ENCODE measurements around the gene RFX8.
"Not testable (repeated sequence)": the region's sequence is repeated elsewhere in the genome, so short reads cannot be mapped to it uniquely, and the experiment has no call there.

The RFX8 gene

GRCh38 chr2:101438555-101438954 is 36.4 kb downstream of the RFX8 start:
- DNase-seq = not testable (repeated sequence)

GRCh38 chr2:101435001-101435862 is 39.7 kb downstream of the RFX8 start:
- no peak for DNase-seq

GRCh38 chr2:101433465-101433864 is 41.4 kb downstream of the RFX8 start:
- no peak for DNase-seq

GRCh38 chr2:101432411-101433181 is 42.3 kb downstream of the RFX8 start:
- no peak for DNase-seq

- DNase-seq = no peak
These were observed 43.4 kb downstream of the RFX8 start for GRCh38 chr2:101431486-101431885.

- DNase-seq = no peak
These were observed 44.8 kb downstream of the RFX8 start for GRCh38 chr2:101430156-101430555.

GRCh38 chr2:101429453-101429852 is 45.5 kb downstream of the RFX8 start:
- DNase-seq = no peak

GRCh38 chr2:101428422-101429176 is 46.3 kb downstream of the RFX8 start:
- DNase-seq = no peak

GRCh38 chr2:101427743-101428142 is 47.2 kb downstream of the RFX8 start:
- no peak for DNase-seq

- no peak for DNase-seq
These were observed 47.7 kb downstream of the RFX8 start for GRCh38 chr2:101427240-101427639.

- no peak for DNase-seq
These were observed 48.1 kb downstream of the RFX8 start for GRCh38 chr2:101426822-101427221.

GRCh38 chr2:101420623-101421022 is 54.3 kb downstream of the RFX8 start:
- DNase-seq = no peak

- DNase-seq = peak; percentile 58
These were observed 55.7 kb downstream of the RFX8 start for GRCh38 chr2:101419096-101419663.

- no peak for DNase-seq
These were observed 56.3 kb downstream of the RFX8 start for GRCh38 chr2:101418460-101419095.

GRCh38 chr2:101416609-101417008 is 58.3 kb downstream of the RFX8 start:
- DNase-seq = no peak

GRCh38 chr2:101415884-101416283 is 59.0 kb downstream of the RFX8 start:
- no peak for DNase-seq

- DNase-seq = no peak
These were observed 59.7 kb downstream of the RFX8 start for GRCh38 chr2:101415220-101415619.

GRCh38 chr2:101412092-101412694 is 62.7 kb downstream of the RFX8 start:
- no peak for DNase-seq

GRCh38 chr2:101410746-101411145 is 64.2 kb downstream of the RFX8 start:
- no peak for DNase-seq

GRCh38 chr2:101410114-101410513 is 64.8 kb downstream of the RFX8 start:
- DNase-seq = no peak

- DNase-seq = no peak
These were observed 65.2 kb downstream of the RFX8 start for GRCh38 chr2:101409699-101410098.

- DNase-seq = no peak
These were observed 66.0 kb downstream of the RFX8 start for GRCh38 chr2:101408925-101409324.

Measured in NCI-H2171 (cell line).